ENCODE results near the gene ITGB6. TPM values are rescaled to one million over a fixed set of nuclear protein-coding genes. Genes with fewer than 3 reads are reported as not detected.

ITGB6 gene
- polyA plus RNA-seq, 10 donors: 31.8 to 71.6 (median 44.8) TPM

DNA sequence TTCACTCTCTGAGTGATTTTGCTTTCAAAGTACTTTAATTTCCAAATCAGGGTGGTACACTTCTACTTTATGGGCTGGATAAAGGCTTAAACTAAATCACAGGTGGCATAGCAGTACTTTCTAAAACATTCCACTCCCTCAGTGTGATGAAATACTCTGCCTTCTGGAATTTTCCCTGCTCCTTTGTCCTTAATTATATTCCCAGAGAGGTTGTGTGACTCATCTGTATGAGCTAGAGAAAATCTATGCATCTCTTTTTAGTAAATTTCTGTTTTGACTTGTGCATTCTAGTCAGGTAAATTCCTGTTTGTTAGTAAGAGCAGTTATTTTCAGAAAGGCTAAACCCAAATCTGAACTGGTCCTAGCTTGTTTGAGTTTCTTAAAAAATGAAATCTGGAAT is 108.7 kb downstream of the ITGB6 start:
- DNase-seq: no peak

DNA sequence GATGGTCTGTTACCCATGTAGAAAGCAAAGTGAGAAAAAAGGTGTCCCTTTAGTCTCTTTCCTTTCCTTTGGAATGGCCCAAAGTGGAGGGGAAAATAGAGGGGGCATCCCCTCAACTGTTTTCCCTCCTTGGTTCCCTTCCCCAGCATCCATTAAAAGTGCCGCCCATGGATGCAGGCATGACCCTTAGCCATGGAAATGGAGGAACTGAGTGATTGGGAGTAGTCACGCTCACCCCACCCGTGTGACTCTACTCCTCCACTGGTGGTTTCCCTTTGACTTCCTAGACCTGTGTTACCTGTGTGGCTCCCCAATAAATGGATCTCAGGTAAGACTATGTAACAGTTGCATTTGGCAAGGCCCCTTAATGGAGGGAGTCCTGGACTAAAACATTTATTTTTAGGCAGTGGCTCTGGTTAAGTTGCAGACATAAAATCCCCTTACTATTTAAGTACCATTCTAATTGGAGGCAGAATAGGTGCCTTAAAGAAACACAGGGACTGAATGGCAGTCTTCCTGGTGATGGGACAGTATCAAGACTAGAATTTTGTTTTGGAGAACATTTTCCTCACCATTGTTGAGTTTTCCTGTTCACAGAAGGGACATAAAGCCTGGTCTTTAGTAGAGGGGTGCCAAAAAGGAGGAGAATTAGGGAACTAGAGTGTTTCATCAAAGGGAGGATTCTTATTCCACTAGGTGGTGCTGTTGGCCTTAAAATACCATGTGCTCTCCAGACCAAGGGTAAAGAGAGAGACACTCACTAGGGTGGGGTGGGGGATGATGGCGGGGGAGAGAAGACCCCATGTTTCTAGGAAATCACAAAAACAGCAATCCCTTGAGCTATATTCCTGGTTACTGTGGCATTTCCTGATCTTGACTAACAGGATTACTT is 112.0 kb downstream of the ITGB6 start:
- no peak for DNase-seq

DNA sequence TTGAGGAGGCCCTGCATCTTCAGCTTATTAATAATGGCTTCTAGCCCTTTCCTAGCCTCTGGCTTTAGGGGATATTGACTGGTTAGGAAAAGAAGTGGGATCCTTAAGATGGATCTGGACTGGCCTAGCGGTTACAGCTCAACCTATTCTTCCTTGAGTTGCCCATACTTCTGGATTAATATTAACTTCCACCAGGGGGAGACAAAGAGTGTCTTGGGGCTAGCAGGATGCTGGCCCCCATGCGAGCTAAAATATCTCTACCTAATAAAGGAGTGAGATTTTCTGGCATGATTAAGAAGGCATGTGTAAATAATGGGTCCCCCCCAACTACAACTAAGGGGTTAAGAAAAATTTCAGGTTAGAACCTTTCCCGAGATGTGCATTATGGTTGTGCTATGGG is 114.4 kb downstream of the ITGB6 start:
- DNase-seq: no peak

DNA sequence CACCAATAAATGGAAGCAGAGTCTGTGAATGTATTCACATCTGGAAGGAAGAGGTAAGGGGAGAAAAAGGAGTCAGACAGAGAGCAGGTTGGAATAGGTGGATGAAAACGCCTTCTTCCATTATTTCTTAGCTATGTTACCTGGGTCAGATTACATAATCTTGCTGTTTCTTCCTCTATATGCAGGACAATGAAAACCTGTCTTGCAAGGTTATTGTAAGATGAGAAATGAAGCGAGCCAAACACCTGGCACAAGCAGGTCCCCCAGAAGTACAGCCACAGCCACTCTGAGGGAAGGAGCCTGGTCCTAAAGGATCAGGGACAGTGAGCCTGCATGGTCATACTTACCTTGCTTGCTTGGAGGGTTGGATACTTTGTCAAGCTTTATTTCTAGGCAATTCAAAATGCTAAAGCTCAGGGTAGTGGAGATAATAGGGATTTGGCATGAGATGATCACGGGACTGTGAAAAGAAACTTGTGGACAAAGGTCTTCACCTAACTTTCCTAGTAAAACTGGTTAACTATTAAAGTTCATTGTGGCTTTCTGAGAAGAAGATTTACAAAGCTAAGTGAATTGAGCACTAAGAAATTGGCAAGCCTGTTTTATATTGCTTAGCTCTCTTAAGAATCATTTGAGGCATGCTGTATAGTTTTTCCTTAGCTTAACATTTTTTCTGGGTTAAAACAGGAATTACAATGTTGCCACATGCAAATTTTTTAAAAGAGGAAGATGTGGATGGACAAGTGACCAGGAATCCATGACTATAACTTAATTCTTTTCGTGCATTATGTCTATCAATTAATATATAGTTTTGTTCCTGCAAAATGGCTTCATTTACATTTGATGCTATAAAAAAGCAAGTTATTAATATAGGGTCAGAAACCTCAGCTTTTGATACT is 121.9 kb downstream of the ITGB6 start:
- DNase-seq: no peak

DNA sequence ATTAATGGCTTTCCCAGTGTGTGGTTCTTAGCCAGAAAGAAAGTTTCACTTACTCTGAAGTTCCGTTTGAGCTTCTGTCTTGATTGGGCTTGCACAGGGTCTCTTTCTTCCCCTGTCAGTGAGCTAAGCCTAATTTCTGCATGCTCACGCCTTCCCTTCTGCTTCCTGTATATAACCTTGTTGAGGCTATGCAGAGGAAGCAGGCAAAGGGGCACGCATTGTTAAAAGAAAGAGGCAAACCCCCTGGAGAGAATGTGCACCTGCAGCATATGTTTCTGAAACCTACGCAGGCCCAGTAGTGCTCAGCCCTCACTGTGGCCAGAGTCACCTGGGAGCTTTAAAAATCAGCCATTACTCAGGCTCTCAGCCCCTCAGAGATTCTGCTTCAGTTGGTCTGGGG is 123.2 kb downstream of the ITGB6 start:
- DNase-seq: no peak

DNA sequence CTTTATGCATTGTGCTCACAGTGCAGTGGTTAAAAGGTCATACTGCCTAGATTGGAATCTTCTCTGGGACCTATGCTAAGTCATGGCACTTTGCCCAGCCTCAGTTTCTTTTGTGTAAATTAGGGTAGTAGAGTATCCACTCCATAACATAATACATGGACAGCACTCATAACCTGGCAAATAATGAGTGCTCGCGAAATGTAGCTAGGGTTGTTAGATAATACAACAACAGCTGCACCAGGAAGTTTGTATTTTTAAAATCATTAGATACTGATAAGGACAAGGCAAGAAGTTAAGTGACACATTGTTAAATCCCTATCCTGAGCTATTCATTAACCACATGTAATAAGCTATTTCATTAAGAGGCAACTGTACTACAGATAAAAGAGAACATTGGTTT is 123.8 kb downstream of the ITGB6 start:
- DNase-seq: no peak

DNA sequence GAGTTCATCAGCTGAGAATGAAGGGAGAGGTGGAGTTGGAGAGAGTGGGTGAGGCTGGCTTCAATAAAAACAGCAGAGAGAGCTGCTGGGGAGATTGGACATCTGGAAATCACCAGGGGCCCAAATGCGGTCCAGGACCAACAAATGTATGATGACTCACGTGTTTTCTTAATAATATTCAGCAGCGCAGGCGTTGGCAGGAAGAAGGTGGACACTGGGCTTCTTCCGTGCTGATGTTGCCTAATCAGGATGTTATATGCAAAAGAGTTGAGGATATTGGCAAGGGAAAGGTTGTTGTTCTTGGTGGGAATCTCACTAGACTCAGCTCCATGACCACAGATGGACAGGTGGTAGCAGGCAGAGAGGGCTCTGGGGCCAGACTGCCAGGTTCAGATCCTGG is 124.9 kb downstream of the ITGB6 start:
- DNase-seq: no peak

DNA sequence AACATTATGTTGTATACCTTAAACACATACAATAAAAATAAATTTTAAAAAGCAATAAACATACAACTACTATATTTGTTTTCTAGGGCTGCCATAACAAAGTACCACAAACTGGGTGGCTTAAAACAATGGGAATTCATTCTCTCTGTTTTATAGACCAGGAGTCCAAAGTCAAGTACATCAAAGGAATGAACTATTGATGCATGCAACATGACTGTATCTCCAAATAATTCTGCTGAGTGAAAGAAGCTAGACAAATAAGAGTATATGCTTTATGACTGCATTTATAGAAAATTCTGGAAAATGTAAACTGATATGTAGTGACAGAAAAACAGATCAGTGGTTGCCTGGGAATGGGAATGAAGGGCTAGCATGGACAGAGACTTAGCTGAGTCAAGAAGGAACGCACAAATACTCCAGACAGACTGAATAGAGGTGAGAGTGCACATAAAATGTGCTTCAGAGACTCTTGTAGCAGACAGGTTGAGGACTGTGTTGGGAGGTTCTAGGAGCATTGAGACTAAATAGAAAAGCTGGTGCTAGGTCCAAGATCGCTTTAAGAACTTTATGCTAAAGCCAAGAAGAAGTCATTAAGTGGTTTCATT is 126.7 kb downstream of the ITGB6 start:
- no peak for DNase-seq

DNA sequence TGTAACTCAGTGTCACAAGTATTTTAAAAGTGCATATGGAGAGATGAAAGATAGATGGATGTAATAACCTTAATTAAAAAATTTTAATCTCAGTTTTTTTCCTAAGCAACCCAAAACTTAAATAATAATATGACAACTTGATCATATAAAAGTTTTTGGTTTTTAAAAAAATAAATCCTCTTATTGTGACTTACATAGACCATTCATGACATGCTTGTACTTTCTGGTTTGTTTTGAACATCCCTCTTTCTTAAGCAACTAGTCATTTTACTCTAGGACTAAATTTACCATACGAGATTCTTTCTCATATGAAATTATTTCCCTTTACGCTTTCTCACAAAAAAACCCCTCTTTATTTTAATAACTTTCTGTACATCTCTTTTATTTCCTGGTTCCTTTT is 131.2 kb downstream of the ITGB6 start:
- no peak for DNase-seq

DNA sequence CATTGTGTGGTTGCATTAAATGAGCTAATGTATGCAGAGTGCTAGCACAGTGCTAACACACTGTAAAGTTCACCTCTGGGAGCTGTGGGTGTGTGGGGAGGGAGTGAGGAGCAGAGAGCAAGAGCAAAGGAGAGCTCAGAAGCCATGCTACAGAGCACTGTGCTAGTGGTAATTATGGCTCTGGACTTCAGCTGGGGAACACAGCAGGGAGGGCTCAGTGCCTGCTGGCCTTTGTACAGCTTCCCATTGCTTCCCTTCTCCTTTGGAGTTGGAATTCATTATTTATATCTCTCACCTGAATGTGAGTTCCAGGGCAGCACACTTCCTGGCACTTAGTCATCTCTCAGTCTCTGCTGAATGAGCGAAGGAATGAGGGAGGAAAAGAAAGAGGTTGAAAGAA is 135.2 kb downstream of the ITGB6 start:
- DNase-seq: no peak

DNA sequence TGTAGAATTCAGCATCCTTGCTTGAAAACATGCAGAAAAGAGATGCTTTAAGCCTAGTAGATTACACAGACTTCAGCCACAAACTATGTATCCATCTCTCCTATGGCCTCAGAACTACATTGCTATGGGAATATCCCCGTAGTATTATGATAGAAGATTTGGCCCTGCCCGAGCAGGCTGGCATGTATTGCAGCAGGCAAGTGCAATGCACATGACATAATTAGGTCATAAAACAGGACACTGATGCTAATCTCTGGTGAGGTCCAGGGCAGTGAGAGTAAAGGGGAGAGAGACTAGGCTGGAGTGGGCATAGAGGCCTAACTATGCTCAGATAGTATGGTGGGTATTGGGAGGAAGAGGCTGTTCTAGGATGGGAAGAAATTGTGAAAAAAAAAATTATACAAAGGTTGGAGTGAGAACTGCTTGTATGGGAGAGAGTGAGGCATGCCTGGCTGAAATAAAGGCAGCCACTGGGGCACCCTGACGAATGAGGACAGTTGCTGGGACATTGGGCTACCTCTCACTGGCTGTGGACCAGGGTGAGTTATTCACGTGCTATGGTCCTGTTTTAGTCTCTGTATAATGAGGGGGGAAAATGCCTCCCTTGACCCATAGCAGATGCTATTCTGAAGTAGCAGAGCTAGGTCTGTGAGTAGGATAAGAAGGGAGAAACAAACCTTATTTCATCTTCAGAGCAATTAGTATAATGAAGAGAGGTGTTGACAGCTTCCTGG is 136.0 kb downstream of the ITGB6 start:
- DNase-seq: no peak

DNA sequence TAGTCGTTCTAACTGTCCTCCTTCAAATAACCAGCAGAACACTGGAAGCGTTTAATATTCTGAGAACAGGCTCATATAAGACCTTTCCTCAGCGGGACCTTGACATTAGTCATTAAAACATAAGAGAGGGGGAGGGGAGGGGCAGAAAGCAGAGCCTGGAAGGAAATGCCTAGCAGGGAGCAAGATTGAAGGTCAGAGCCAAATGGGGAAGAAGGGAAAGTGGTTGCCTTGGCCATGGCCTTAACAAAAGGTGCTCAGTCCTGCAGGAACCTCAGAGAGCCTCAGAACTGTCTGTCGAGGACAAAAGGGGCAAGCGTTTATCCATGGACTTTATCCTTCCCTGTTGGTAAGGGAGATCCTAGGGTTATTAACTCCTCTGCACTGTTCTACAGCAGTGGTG is 136.8 kb downstream of the ITGB6 start:
- DNase-seq: no peak

DNA sequence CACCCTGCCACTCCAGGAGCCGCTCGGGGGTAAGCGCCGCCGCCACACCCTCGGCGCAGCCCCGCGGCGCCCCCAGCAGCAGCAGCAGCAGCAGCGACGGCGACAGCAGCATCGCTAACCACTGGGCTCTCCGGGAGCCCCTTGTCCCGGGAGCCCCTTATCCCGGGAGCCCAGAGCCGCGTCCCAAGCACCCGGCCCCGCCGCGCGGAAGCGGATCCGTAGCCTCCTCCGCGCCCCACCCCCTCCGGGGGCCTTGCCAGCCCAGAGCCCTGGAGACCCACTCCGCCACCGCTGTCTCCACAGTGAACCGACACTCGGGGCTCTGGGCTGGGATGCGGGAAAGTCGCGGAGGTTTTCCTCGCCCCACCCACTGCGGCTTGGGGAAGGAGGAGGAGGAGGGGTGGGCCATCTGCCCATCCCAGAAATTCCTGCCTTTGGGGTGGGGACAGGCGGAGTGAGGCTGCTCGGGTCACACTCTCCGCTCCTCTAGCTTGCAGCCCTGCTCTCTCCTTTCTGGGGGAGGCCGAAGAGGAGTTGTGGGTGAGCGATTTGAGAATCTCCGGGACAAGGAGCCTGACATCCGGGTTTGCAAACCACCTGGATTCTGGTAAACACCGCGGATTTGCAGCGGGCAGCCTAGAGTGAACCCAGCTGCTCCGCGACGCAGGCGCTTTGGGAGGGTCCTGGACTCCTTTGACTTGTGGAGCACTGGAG is 137.6 kb downstream of the ITGB6 start, which contains the start of gene PLA2R1:
Gene PLA2R1, minus strand, starts transcription at position 324 of the 714 bp plus-strand sequence. Its CDS starts 212 bp downstream, at position 112.
- DNase-seq: peak in 2 of 3 donors; percentile 57 to 79

DNA sequence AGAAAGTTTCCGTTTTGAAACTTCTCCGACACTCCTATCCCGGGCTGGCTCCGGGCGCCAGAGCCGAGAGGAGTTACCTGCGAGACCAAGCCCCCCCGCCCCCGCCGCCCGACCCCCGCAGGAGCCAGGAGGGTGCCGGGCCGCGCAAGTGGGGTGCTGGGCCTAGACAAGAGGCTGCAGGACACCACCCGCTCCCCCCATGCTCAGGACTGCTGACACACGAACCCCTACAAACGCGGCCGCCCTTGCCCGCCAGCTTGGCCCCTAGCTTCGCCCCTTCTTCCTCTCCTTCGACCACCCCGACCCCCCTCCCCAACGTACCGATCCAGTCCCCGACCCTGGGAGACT is 138.2 kb downstream of the ITGB6 start:
- no peak for DNase-seq

DNA sequence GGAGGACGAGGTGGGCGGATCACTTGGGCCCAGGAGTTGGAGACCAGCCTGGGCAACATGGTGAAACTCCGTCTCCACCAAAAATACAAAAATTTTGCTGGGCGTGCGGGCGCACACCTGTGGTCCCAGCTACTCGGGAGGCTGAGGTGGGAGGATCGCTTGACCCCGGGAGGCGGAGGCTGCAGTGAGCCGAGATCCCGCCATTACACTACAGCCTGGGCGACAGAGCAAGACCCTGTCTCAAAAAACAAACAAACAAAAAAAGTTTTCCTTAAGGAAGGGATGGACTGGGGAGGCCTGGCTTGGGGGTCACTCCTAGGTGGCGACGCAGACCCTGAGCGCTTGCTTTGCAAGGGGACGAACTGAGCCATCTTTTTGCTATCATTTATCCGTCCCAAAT is 138.5 kb downstream of the ITGB6 start:
- no peak for DNase-seq

DNA sequence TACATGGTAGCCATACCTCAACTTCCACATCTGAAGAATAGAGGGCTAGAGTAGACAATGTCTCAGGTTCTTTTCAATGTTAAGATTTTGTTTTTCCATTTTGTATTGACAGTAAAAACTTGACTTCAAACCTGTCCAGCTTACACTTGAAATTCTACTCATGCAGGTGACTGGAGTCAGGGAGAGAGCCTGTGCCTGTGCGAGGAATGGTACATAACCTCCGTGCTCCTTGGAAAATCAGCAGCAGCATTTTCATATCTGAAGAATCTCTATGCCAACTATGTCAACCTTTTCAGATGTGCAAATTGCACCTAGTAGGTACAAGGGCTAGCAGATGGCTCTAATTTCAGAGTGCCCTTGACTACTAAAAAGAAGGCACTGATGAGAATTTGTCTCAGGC is 139.8 kb downstream of the ITGB6 start:
- DNase-seq: no peak

DNA sequence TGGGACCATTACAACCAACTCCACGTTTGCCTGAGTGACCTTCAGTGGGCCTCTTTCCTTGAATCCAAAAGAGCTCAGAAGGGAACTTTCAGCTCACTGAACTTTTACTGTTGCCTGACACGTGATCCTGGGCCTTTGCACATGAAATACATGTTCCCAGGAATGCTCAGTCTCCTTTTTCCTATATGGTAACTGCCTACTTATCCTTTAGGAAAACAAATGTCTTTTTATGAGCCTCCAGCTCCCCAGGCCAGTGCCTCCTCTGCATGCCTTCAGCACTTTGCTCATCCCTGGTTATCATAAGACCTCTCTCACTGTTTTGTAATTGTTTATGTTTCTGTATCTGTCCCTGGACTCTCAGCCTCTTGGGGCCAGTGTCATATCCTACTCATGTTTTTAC is 142.7 kb downstream of the ITGB6 start:
- DNase-seq: no peak

DNA sequence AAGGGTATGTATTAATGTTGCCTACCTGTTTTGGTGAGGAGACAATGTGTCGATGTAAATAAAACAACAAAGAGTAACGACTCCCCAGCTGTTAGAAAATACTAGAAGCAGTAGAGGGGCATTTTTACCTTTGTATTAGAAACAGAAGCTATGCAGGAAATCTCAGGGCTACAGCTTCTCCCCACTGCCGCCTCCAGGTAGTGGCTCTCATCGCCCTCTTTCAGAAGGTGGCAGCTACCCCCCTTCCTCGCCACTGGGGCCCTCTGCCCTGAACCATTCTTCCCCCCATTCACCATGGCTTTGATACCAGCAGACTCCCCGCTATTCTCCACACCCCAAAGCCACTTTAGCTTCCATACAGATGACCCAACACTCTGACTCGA is 144.4 kb downstream of the ITGB6 start:
- DNase-seq: no peak

DNA sequence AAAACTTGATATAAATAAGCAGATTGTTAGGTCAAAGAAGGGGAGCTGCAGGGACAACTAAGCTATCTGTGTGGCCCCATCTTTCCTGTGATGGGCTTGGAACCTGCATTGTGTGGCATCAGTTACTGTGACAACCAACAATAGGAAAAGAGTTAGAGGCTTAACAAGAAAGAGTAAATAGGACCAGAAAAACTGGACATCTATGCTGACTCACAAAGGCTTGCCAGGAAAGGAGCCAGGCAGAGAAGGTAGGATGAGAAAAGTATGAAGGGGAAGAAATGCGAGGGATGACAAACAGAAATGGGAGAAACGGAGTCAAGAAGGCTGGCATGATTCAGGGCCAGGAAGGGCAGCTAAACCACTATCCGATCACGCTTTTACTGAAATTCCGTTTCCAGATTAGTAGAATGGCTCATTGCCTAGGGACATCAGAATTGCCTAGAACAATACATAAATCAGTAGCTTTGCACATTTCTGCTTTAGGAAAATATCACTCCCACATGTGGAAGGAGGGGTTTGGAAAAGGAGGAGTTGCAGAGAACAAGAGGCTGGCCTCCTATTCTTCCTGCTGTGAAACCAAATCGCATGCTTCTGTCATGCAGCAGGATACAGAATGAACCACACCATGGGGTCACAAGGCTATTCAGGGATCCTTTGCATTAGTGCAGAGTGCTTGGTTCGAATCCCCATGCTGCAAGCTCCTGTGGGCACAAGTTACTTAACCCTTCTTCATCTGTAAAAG is 144.9 kb downstream of the ITGB6 start:
- DNase-seq: peak in 2 of 3 donors; percentile 30 to 69

DNA sequence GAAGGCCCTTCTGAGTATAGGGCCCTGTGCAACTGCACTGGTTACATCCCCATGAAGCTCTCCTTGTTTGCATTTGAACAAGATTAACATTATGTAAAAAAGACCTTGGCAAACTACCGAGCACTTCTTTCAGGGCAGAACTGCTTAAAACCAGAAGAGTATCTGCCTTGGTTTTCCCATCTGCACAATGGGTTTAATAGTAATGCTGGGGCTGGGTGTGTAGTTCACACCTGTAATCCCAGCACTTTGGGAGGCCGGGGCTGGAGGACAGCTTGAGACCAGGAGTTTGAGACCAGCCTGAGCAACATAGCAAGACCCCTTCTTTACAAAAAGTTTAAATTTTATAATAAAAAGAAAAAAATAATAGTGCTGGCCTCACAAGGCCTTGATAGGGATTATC is 146.1 kb downstream of the ITGB6 start:
- no peak for DNase-seq
